SK-N-SH (cell line): ENCODE data around the gene MCF2L.

ENCODE experiments used
- EP300 ChIP-seq, 2 experiments: IDR thresholded peaks; 2 replicates each; pipeline versions ENCODE4 v1.4.0 to v1.6.1; 2012; ENCODE audit warnings: borderline replicate concordance in 1 of 2, low read depth in 1 of 2, low read length in 1 of 2
- GABPA ChIP-seq: IDR thresholded peaks from 2 replicates; pipeline ENCODE4 v1.4.0; 2012; ENCODE audit warnings: low read depth, mild to moderate bottlenecking
- IRF3 ChIP-seq: fragments of 150-350 bp; IDR thresholded peaks from 2 replicates; pipeline ENCODE4 v1.6.1; 2016; ENCODE audit warnings: mild to moderate bottlenecking, low read depth, low read length
- POLR2AphosphoS5 ChIP-seq: IDR thresholded peaks from 2 replicates; pipeline ENCODE4 v1.6.1; 2012; ENCODE audit warnings: low read depth, low read length
- USF1 ChIP-seq: IDR thresholded peaks from 2 replicates; pipeline ENCODE4 v1.4.0; 2012; ENCODE audit warnings: low read depth, borderline replicate concordance
- YY1 ChIP-seq: IDR thresholded peaks from 2 replicates; pipeline ENCODE4 v1.4.0; 2012; ENCODE audit warnings: low read depth, mild to moderate bottlenecking
- TF ChIP-seq, protein P1 (sequence below): fragments of 200-600 bp; sonication (generic); IDR thresholded peaks from 2 replicates; pipeline ENCODE4 v1.6.1; 2017; ENCODE audit warnings: antibody characterized with exemption, mild to moderate bottlenecking, moderate library complexity

DNA sequence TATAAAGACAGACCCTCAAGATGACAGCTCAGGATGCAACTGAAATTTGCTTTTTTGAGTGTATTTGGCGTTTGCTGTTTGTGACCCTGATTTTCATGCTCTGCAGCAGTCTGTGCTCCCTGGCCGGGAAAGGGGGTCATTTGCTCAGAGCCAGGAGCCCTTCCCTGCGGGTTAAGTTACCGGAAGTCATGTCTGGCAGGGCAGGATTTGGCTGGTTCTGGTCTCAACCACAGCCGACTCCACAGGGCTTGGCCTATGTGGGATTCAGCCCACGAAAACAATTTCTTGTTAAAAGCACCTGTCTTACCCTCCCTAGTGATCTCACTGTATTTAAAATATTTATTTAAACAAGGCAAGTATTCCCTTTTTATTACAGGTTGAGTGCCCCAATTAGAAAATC, 22.6 kb downstream of the MCF2L start:
- no peak for TF ChIP-seq GABPA
- TF ChIP-seq EP300 (IDR thresholded peaks at IDR 0.05; ENCODE audit: borderline replicate concordance in 1 of 2, low read depth in 1 of 2, low read length in 1 of 2): no peak
- TF ChIP-seq, protein P1, sequence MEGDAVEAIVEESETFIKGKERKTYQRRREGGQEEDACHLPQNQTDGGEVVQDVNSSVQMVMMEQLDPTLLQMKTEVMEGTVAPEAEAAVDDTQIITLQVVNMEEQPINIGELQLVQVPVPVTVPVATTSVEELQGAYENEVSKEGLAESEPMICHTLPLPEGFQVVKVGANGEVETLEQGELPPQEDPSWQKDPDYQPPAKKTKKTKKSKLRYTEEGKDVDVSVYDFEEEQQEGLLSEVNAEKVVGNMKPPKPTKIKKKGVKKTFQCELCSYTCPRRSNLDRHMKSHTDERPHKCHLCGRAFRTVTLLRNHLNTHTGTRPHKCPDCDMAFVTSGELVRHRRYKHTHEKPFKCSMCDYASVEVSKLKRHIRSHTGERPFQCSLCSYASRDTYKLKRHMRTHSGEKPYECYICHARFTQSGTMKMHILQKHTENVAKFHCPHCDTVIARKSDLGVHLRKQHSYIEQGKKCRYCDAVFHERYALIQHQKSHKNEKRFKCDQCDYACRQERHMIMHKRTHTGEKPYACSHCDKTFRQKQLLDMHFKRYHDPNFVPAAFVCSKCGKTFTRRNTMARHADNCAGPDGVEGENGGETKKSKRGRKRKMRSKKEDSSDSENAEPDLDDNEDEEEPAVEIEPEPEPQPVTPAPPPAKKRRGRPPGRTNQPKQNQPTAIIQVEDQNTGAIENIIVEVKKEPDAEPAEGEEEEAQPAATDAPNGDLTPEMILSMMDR: no peak
- TF ChIP-seq POLR2AphosphoS5: no peak
- no peak for TF ChIP-seq USF1
- TF ChIP-seq IRF3: no peak
- no peak for TF ChIP-seq YY1
